Gastroesophageal sphincter (tissue), 3 donors: ENCODE measurements around the gene MLN.
"Not testable (repeated sequence)": the region's sequence is repeated elsewhere in the genome, so short reads cannot be mapped to it uniquely, and the experiment has no call there.

Experiments
- POLR2A ChIP-seq, 2 donors: fragments of 450-650 bp; IDR thresholded peaks; one replicate each; pipeline ENCODE4 v1.6.1; 2017; ENCODE audit warnings: antibody characterized with exemption in 2 of 2, mild to moderate bottlenecking in 2 of 2, moderate library complexity in 1 of 2
- TF ChIP-seq, protein P1 (sequence below), 4 experiments: fragments of 200-600 bp in 2 of 4; fragments of 450-650 bp in 2 of 4; sonication (generic) in 1 of 4; IDR thresholded peaks; one replicate each; pipeline ENCODE4 v1.5.1; 2017 to 2019; ENCODE audit warnings: antibody characterized with exemption in 4 of 4, mild to moderate bottlenecking in 2 of 4, moderate library complexity in 2 of 4

DNA sequence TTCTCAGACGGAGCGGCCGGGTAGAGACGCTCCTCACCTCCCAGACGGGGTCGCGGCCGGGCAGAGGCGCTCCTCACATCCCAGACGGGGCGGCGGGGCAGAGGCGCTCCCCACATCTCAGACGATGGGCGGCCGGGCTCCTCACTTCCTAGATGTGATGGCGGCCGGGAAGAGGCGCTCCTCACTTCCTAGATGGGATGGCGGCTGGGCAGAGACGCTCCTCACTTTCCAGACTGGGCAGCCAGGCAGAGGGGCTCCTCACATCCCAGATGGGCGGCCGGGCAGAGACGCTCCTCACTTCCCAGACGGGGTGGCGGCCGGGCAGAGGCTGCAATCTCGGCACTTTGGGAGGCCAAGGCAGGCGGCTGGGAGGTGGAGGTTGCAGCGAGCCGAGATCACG is 29.0 kb upstream of the MLN start:
- TF ChIP-seq, protein P1, sequence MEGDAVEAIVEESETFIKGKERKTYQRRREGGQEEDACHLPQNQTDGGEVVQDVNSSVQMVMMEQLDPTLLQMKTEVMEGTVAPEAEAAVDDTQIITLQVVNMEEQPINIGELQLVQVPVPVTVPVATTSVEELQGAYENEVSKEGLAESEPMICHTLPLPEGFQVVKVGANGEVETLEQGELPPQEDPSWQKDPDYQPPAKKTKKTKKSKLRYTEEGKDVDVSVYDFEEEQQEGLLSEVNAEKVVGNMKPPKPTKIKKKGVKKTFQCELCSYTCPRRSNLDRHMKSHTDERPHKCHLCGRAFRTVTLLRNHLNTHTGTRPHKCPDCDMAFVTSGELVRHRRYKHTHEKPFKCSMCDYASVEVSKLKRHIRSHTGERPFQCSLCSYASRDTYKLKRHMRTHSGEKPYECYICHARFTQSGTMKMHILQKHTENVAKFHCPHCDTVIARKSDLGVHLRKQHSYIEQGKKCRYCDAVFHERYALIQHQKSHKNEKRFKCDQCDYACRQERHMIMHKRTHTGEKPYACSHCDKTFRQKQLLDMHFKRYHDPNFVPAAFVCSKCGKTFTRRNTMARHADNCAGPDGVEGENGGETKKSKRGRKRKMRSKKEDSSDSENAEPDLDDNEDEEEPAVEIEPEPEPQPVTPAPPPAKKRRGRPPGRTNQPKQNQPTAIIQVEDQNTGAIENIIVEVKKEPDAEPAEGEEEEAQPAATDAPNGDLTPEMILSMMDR (IDR thresholded peaks at IDR 0.05) = not testable (repeated sequence)
- not testable (repeated sequence) for TF ChIP-seq POLR2A (IDR thresholded peaks at IDR 0.05)
